HepG2 (cell line): ENCODE measurements around the gene TMEM53. TPM values are rescaled to one million over a fixed set of nuclear protein-coding genes. Genes with fewer than 3 reads are reported as not detected.

ENCODE experiments used
- ATAC-seq: fragments of 200-7000 bp; cut with Tn5 transposase; 3 replicates; pipeline ENCODE4 v1.9.1; 2020; ENCODE audit warnings: mild to moderate bottlenecking, moderate library complexity
- BruUV-seq: library from RNA; stranded (reverse); fragments of 400-500 nt; replicated peaks from 2 replicates; lab custom pipeline; 2021; lab: Mats Ljungman, UMichigan
- CTCF ChIA-PET: fragments of 300-600 bp; formaldehyde crosslinking; extraction: SDS; loops from one replicate; lab custom pipeline; 2021; ENCODE audit warnings: low total read pairs, inconsistent platforms, low intra/inter-chr PET ratio; lab: Yijun Ruan, JAX
- POLR2A ChIA-PET: fragments of 350-600 bp; sonication (Branson Sonifier 250); formaldehyde crosslinking; loops from one replicate; lab custom pipeline; 2020; ENCODE audit warnings: antibody characterized with exemption, inconsistent platforms; lab: Yijun Ruan, JAX
- DNase-seq: peaks from one replicate; pipeline ENCODE4 v3.0.0-alpha.2; 2015; ENCODE audit warnings: low spot score
- FAIRE-seq: peaks from 3 replicates; lab custom pipeline; 2011; peaks lifted over from hg19 to GRCh38; lab: Jason Lieb, UNC
- H2AFZ ChIP-seq: one replicate; pipeline ENCODE4 v1.6.1; 2011; ENCODE audit warnings: low read length, inconsistent platforms
- H3K27ac ChIP-seq: fragments of 300-600 bp; 3 replicates; pipeline ENCODE4 v1.8.0; 2011; ENCODE audit warnings: mixed run types, mild to moderate bottlenecking, mixed read lengths, low read length, inconsistent platforms; ENCODE audit not compliant: insufficient read depth; ENCODE audit errors: extremely low read length
- H3K27me3 ChIP-seq, 2 experiments: fragments of 200-600 bp in 1 of 2; 2 replicates in 1 of 2; 3 replicates in 1 of 2; pipeline versions ENCODE4 v1.6.0 to v1.8.0; 2011; ENCODE audit warnings: low read length in 2 of 2, mild to moderate bottlenecking in 2 of 2, moderate library complexity in 2 of 2, inconsistent platforms in 1 of 2; ENCODE audit not compliant: insufficient read depth in 2 of 2, control insufficient read depth in 1 of 2
- H3K36me3 ChIP-seq, 2 experiments: fragments of 200-600 bp in 1 of 2; replicated peaks in 1 of 2; 2 replicates in 1 of 2; 3 replicates in 1 of 2; pipeline versions ENCODE4 v1.5.1 to v1.8.0; 2011; ENCODE audit warnings: low read length in 2 of 2, inconsistent platforms in 1 of 2; ENCODE audit not compliant: insufficient read depth in 2 of 2, control insufficient read depth in 1 of 2
- H3K4me1 ChIP-seq: 2 replicates; pipeline ENCODE4 v1.5.1; 2012; ENCODE audit warnings: low read length, inconsistent platforms; ENCODE audit not compliant: insufficient read depth
- H3K4me2 ChIP-seq: 2 replicates; pipeline ENCODE4 v1.6.0; 2011; ENCODE audit warnings: low read depth, low read length, inconsistent platforms
- H3K4me3 ChIP-seq, 3 experiments: fragments of 200-600 bp in 1 of 3; sonication (generic), shearing (Covaris generic) in 1 of 3; replicated peaks in 1 of 3; 2 replicates each; pipeline ENCODE4 v1.5.1; 2011 to 2016; ENCODE audit warnings: low read length in 3 of 3, inconsistent platforms in 2 of 3, low read depth in 2 of 3, mild to moderate bottlenecking in 2 of 3, control low read depth in 1 of 3, mixed read lengths in 1 of 3; ENCODE audit not compliant: insufficient read depth in 1 of 3
- H3K79me2 ChIP-seq: one replicate; pipeline ENCODE4 v1.6.1; 2011; ENCODE audit warnings: low read length, inconsistent platforms; ENCODE audit not compliant: insufficient read depth
- H3K9ac ChIP-seq: 2 replicates; pipeline ENCODE4 v1.6.0; 2011; ENCODE audit warnings: mild to moderate bottlenecking, low read depth, low read length, inconsistent platforms; ENCODE audit not compliant: insufficient read depth
- H3K9me3 ChIP-seq: 2 replicates; pipeline ENCODE4 v1.5.1; 2012; ENCODE audit warnings: mild to moderate bottlenecking, low read length
- H4K20me1 ChIP-seq: 2 replicates; pipeline ENCODE4 v1.6.0; 2011; ENCODE audit warnings: inconsistent platforms, mild to moderate bottlenecking, low read length, moderate library complexity; ENCODE audit not compliant: insufficient read depth
- ASH2L ChIP-seq: fragments of 300-600, 200-600 bp; sonication (generic); IDR thresholded peaks from 2 replicates; pipeline ENCODE4 v1.7.0; 2017; ENCODE audit warnings: low read depth, mild to moderate bottlenecking, moderate library complexity, mixed read lengths, low read length; ENCODE audit not compliant: insufficient read length
- ATM ChIP-seq: fragments of 450-650 bp; IDR thresholded peaks from 2 replicates; pipeline ENCODE4 v1.7.1; 2017; ENCODE audit warnings: mild to moderate bottlenecking, borderline replicate concordance
- ERF ChIP-seq: IDR thresholded peaks from 2 replicates; pipeline ENCODE4 v1.6.1; 2018; ENCODE audit warnings: missing biosample characterization, missing genetic modification reagents
- FLYWCH1 ChIP-seq: sonication (generic); formaldehyde crosslinking; IDR thresholded peaks from 2 replicates; pipeline ENCODE4 v1.8.1; 2023; ENCODE audit warnings: mild to moderate bottlenecking, missing genetic modification reagents
- JUNB ChIP-seq: sonication (generic); formaldehyde crosslinking; IDR thresholded peaks from 2 replicates; pipeline ENCODE4 v1.8.0; 2022; ENCODE audit warnings: missing genetic modification reagents, mild to moderate bottlenecking, borderline replicate concordance
- KLF11 ChIP-seq: IDR thresholded peaks from 2 replicates; pipeline ENCODE4 v1.6.1; 2016; ENCODE audit warnings: missing compliant biosample characterization
- RFXAP ChIP-seq: sonication (generic); formaldehyde crosslinking; IDR thresholded peaks from 2 replicates; pipeline ENCODE4 v1.4.0; 2020; ENCODE audit warnings: missing genetic modification reagents, borderline replicate concordance
- SALL1 ChIP-seq: sonication (generic); formaldehyde crosslinking; IDR thresholded peaks from 2 replicates; pipeline ENCODE4 v1.8.0; 2022; ENCODE audit warnings: mild to moderate bottlenecking, missing genetic modification reagents
- ZNF234 ChIP-seq: sonication (generic); formaldehyde crosslinking; conservative IDR thresholded peaks from 2 replicates; pipeline ENCODE4 v1.5.1; 2020; ENCODE audit warnings: mild to moderate bottlenecking, missing genetic modification reagents
- ZNF367 ChIP-seq: sonication (generic); formaldehyde crosslinking; IDR thresholded peaks from 2 replicates; pipeline ENCODE4 v1.4.0; 2020; ENCODE audit warnings: missing genetic modification reagents, borderline replicate concordance
- ZNF546 ChIP-seq: sonication (generic); formaldehyde crosslinking; conservative IDR thresholded peaks from 2 replicates; pipeline ENCODE4 v1.8.1; 2023; ENCODE audit warnings: mild to moderate bottlenecking, missing genetic modification reagents
- ZNF678 ChIP-seq: sonication (generic); formaldehyde crosslinking; IDR thresholded peaks from 2 replicates; pipeline ENCODE4 v1.4.0; 2020; ENCODE audit warnings: mild to moderate bottlenecking, missing genetic modification reagents
- WGBS: methylation state at CpG from one replicate; pipeline ENCODE4 v1.1.6; 2017; ENCODE audit warnings: low lambda C conversion rate; 5-methylcytosine and 5-hydroxymethylcytosine counted together
- in situ Hi-C: cut with HindIII; loops from 2 replicates; pipeline ENCODE4 v1.10.0; 2017; ENCODE audit warnings: low pct_unique_long_range_greater_than_20kb; ENCODE audit not compliant: extremely low pct_ligation_motif_present
- intact Hi-C: fragments of 100-400 bp; cut with micrococcal nuclease; formaldehyde crosslinking; loops from one replicate; pipeline ENCODE4 v1.10.0; 2022; ENCODE audit not compliant: unreplicated experiment
- polyA plus RNA-seq, 8 experiments: library from polyadenylated mRNA; depleted of rRNA in 3 of 8; stranded (reverse) in 7 of 8; unstranded in 1 of 8; fragments of >200 nt; fragmentation: Illumina TruSeq in 4 of 8; extraction: Trizol in 4 of 8; gene quantifications; 2 replicates each; pipeline versions ENCODE4 v1.2.1 to v1.2.3, GENCODE V29; 2011 to 2016; ENCODE audit warnings: low read depth in 4 of 8, missing spikeins in 1 of 8, mixed read lengths in 1 of 8; ENCODE audit not compliant: insufficient read depth in 1 of 8
- total RNA-seq, 5 experiments: library from RNA; depleted of rRNA; stranded (reverse); fragments of >200 nt; fragmentation: Illumina TruSeq; extraction: Trizol; gene quantifications; 2 replicates each; pipeline ENCODE4 v1.2.3, GENCODE V29; 2016; ENCODE audit warnings: low read depth in 1 of 5
- TF ChIP-seq, protein P1 (sequence below): IDR thresholded peaks from 2 replicates; pipeline ENCODE4 v1.6.1; 2018; ENCODE audit warnings: missing genetic modification reagents
- TF ChIP-seq, protein P2 (sequence below): sonication (generic); formaldehyde crosslinking; IDR thresholded peaks from 2 replicates; pipeline ENCODE4 v1.4.0; 2020; ENCODE audit warnings: missing genetic modification reagents, borderline replicate concordance
- TF ChIP-seq, protein P3 (sequence below): sonication (generic); formaldehyde crosslinking; IDR thresholded peaks from 2 replicates; pipeline ENCODE4 v1.4.0; 2020; ENCODE audit warnings: missing genetic modification reagents

Gene TMEM53
- total and polyA plus RNA-seq, 2 of the 13 experiments (the other 11 are each of a cell fraction or from before 2014, with no cell fraction given), result 12.6 to 20.2 TPM

DNA sequence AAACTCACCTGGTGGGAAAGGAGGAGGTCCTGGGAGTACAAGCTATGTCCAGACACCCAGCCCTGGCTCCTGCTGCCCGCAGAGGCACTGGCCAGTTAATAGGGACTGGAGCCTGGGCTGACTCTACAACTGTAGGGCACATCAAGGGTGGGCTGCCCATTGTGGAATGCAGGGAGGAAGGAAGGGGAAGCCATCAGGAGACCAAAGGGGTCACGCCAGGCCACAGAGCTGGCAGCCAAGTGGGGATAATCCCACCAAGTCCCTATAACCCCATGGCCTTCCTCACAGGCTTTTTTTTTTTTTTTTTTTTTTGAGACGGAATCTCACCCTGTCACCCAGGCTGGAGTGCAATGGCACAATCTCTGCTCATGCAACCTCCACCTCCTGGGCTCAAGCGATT is 14.7 kb downstream of the TMEM53 start:
- H3K4me2 ChIP-seq, result no peak overlapping the region
- 91% methylated on average over 4 of the region's 4 CpGs for WGBS
- no TSS peak for BruUV-seq
- intact Hi-C loops (no loop called here), in situ Hi-C loops (no loop called here)
- H3K4me1 ChIP-seq, result peaks cover 65% of the 10 kb centered on the region
- H3K79me2 ChIP-seq, result no peaks in the 10 kb centered on the region
- ATAC-seq (no peak), FAIRE-seq (no peak), DNase-seq (no peak)
- H3K9me3 ChIP-seq, result no peaks in the 10 kb centered on the region
- ChIA-PET CTCF (no interaction called here), POLR2A (interaction anchor here (0.7 to 2.0 kb wide), 2 partner anchors 9 to 15 kb away, joined by 3 to 6 read pairs; partner anchors contain the start of genes ARMH1 and TMEM53)
- no peaks in the 10 kb centered on the region for H3K27me3 ChIP-seq
- no peak for TF ChIP-seq ZNF678 (CRISPR knock-in tag)
- no peak for TF ChIP-seq ZNF546 (CRISPR knock-in tag)
- no peak for TF ChIP-seq ZNF234
- TF ChIP-seq, protein P1, sequence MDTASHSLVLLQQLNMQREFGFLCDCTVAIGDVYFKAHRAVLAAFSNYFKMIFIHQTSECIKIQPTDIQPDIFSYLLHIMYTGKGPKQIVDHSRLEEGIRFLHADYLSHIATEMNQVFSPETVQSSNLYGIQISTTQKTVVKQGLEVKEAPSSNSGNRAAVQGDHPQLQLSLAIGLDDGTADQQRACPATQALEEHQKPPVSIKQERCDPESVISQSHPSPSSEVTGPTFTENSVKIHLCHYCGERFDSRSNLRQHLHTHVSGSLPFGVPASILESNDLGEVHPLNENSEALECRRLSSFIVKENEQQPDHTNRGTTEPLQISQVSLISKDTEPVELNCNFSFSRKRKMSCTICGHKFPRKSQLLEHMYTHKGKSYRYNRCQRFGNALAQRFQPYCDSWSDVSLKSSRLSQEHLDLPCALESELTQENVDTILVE (CRISPR knock-in tag), result no peak
- no peak for TF ChIP-seq FLYWCH1 (CRISPR knock-in tag)
- no peak for TF ChIP-seq JUNB (CRISPR knock-in tag)
- H4K20me1 ChIP-seq, result no peaks in the 10 kb centered on the region
- H3K4me3 ChIP-seq, result no peak overlapping the region
- no peak overlapping the region for H2AFZ ChIP-seq
- no peak overlapping the region for H3K27ac ChIP-seq
- peaks cover 1 to 9% of the 10 kb centered on the region in 2 experiments; a peak in 2 of 5 replicates for H3K36me3 ChIP-seq
- H3K9ac ChIP-seq, result no peak overlapping the region

DNA sequence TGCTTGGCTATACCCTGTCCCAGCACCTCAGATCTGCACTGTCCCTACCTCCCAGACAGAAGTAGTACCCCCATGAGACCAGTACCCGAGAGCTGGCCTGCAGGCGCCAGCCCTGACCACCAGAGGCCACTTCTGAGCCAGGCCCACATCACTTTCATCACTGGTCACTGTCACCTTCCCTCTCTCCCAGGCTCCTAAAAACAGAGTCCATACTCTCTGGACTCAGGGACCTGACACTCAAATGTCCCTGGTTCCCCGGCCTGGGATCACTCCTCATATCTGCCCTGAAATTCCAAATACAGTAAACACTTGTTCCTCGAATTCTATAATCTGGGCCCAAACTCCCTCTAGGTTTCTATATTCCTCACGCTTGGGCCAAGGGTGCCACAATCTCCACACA is 18.7 kb downstream of the TMEM53 start:
- ChIA-PET POLR2A (interaction anchor here (1.4 to 1.5 kb wide), 2 partner anchors 19 to 75 kb away, joined by 4 to 9 read pairs; partner anchors contain the start of genes ARMH1, RNU5D-1 and TMEM53), CTCF (interaction anchor here (0.9 to 1.6 kb wide), 2 partner anchors 46 to 52 kb away, joined by 5 to 7 read pairs; no protein-coding TSS in a partner anchor)
- H4K20me1 ChIP-seq, result no peaks in the 10 kb centered on the region
- no peak overlapping the region for H2AFZ ChIP-seq
- H3K27me3 ChIP-seq, result no peaks in the 10 kb centered on the region
- no TSS peak for BruUV-seq
- DNase-seq (peak; percentile 34), FAIRE-seq (peak; percentile 50), ATAC-seq (peak; percentile 82)
- no peaks in the 10 kb centered on the region for H3K79me2 ChIP-seq
- intact Hi-C loops (loop anchor here (1.0 kb wide), 1 partner anchor 19 kb away; the partner anchor contains the start of genes ARMH1 and TMEM53), in situ Hi-C loops (no loop called here)
- peak overlapping the region; percentile 49 for H3K4me2 ChIP-seq
- H3K9ac ChIP-seq, result peak overlapping the region; percentile 40; the same call in 1 of the 2 replicates
- 32% methylated on average over 5 of the region's 5 CpGs for WGBS
- peaks cover 31% of the 10 kb centered on the region for H3K4me1 ChIP-seq
- H3K27ac ChIP-seq, result peak overlapping the region; percentile 69
- H3K36me3 ChIP-seq, result peaks cover 10 to 21% of the 10 kb centered on the region in 2 experiments; a peak in 4 of 5 replicates
- no peak overlapping the region for H3K4me3 ChIP-seq
- no peaks in the 10 kb centered on the region for H3K9me3 ChIP-seq
- TF ChIP-seq ERF (CRISPR knock-in tag) (peak; percentile 63; the same call in 1 of the 2 replicates), SALL1 (CRISPR knock-in tag) (peak; percentile 19; the same call in 1 of the 2 replicates), ASH2L (peak; percentile 52), RFXAP (CRISPR knock-in tag) (no peak), ZNF367 (no peak), ATM (no peak), KLF11 (CRISPR knock-in tag) (0 out of 2 replicates have a peak, but pooled peaks have one; percentile 17)
- TF ChIP-seq, protein P2, sequence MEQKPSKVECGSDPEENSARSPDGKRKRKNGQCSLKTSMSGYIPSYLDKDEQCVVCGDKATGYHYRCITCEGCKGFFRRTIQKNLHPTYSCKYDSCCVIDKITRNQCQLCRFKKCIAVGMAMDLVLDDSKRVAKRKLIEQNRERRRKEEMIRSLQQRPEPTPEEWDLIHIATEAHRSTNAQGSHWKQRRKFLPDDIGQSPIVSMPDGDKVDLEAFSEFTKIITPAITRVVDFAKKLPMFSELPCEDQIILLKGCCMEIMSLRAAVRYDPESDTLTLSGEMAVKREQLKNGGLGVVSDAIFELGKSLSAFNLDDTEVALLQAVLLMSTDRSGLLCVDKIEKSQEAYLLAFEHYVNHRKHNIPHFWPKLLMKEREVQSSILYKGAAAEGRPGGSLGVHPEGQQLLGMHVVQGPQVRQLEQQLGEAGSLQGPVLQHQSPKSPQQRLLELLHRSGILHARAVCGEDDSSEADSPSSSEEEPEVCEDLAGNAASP (CRISPR knock-in tag), result 0 out of 2 replicates have a peak, but pooled peaks have one; percentile 10
- TF ChIP-seq, protein P3, sequence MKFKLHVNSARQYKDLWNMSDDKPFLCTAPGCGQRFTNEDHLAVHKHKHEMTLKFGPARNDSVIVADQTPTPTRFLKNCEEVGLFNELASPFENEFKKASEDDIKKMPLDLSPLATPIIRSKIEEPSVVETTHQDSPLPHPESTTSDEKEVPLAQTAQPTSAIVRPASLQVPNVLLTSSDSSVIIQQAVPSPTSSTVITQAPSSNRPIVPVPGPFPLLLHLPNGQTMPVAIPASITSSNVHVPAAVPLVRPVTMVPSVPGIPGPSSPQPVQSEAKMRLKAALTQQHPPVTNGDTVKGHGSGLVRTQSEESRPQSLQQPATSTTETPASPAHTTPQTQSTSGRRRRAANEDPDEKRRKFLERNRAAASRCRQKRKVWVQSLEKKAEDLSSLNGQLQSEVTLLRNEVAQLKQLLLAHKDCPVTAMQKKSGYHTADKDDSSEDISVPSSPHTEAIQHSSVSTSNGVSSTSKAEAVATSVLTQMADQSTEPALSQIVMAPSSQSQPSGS, result no peak
